Upper lobe of left lung (tissue), 6 donors: ENCODE results near the gene BPTF. TPM values are rescaled to one million over a fixed set of nuclear protein-coding genes. Genes with fewer than 3 reads are reported as not detected.

Experiments used
- ATAC-seq, 2 donors: fragments of 200-7000 bp; cut with Tn5 transposase; one replicate each; pipeline ENCODE4 v1.9.1; 2022; ENCODE audit warnings: mild to moderate bottlenecking in 2 of 2, moderate library complexity in 2 of 2; ENCODE audit not compliant: low FRiP score in 2 of 2
- DNase-seq, 2 donors: peaks; one replicate each; pipeline ENCODE4 v3.0.0-alpha.2; 2019 to 2020
- H3K27ac ChIP-seq, 4 donors: fragments of 200-600 bp; sonication (generic); one replicate each; pipeline ENCODE4 v1.5.1; 2016 to 2019
- H3K27me3 ChIP-seq, 4 donors: fragments of 200-600 bp; sonication (generic); one replicate each; pipeline ENCODE4 v1.5.1; 2017 to 2019
- H3K36me3 ChIP-seq, 4 donors: fragments of 200-600 bp; sonication (generic); one replicate each; pipeline ENCODE4 v1.5.1; 2016 to 2019
- H3K4me1 ChIP-seq, 4 donors: fragments of 200-600 bp; sonication (generic); one replicate each; pipeline ENCODE4 v1.5.1; 2018 to 2019
- H3K4me3 ChIP-seq, 4 donors: fragments of 200-600 bp; sonication (generic); one replicate each; pipeline ENCODE4 v1.5.1; 2017 to 2019; ENCODE audit warnings: mild to moderate bottlenecking in 2 of 4, moderate library complexity in 1 of 4
- H3K9me3 ChIP-seq, 4 donors: fragments of 200-600 bp; sonication (generic); one replicate each; pipeline ENCODE4 v1.5.1; 2018 to 2019
- CTCF ChIP-seq, 6 experiments: fragments of 450-650 bp in 4 of 6; fragments of 200-600 bp in 2 of 6; sonication (generic) in 2 of 6; IDR thresholded peaks; one replicate each; pipeline ENCODE4 v1.5.1; 2016 to 2019; ENCODE audit warnings: antibody characterized with exemption in 6 of 6
- EP300 ChIP-seq, 4 donors: sonication (generic); formaldehyde crosslinking; IDR thresholded peaks; one replicate each; pipeline ENCODE4 v1.5.1; 2017; ENCODE audit warnings: antibody characterized with exemption in 4 of 4, control low read depth in 2 of 4
- POLR2A ChIP-seq, 4 donors: fragments of 450-650 bp; IDR thresholded peaks; one replicate each; pipeline ENCODE4 v1.5.1; 2016 to 2017; ENCODE audit warnings: antibody characterized with exemption in 4 of 4, mild to moderate bottlenecking in 2 of 4
- POLR2AphosphoS5 ChIP-seq, 2 donors: sonication (generic); formaldehyde crosslinking; IDR thresholded peaks; one replicate each; pipeline ENCODE4 v1.5.1; 2017; ENCODE audit warnings: antibody characterized with exemption in 2 of 2
- WGBS, 2 donors: methylation state at CpG; one replicate each; pipeline ENCODE4 v1.1.5; 2017 to 2018; 5-methylcytosine and 5-hydroxymethylcytosine counted together
- total RNA-seq, 6 donors: library from RNA; depleted of rRNA in 4 of 6; stranded (reverse); fragments of >200 nt in 4 of 6; gene quantifications; one replicate each; pipeline versions ENCODE4 v1.1.0 to v1.2.1, GENCODE V29; 2016 to 2021
- donor health status: DM: no; HTN: no; CAD: no; lungs with moderate emphysema.
- donor health status: DM: no; HTN: yes; CAD: no; lungs with severe emphysema.

The BPTF gene
- total RNA-seq, 6 donors from 2014 or later = 67.3 to 163 (median 79.7) TPM

GRCh38 chr17:67833946-67834631 is 8.8 kb downstream of the BPTF start:
- Histone ChIP-seq H3K27ac (no peak overlapping the region), H3K9me3 (no peaks in the 10 kb centered on the region), H3K36me3 (no peaks in the 10 kb centered on the region), H3K4me1 (peaks cover 33 to 63% (median 49%) of the 10 kb centered on the region in 4 donors), H3K4me3 (no peak overlapping the region), H3K27me3 (no peaks in the 10 kb centered on the region)
- no peak for TF ChIP-seq CTCF (IDR thresholded peaks at IDR 0.05)
- no peak for TF ChIP-seq POLR2AphosphoS5 (IDR thresholded peaks at IDR 0.05)
- no peak for TF ChIP-seq EP300 (IDR thresholded peaks at IDR 0.05)
- WGBS, 2 donors = 68 to 83% methylated on average over 3 of the region's 3 CpGs
- DNase-seq = no peak
- no peak for ATAC-seq

- ATAC-seq (no peak), DNase-seq (no peak)
- 100% methylated on average over 2 of the region's 2 CpGs for WGBS, 2 donors
- Histone ChIP-seq H3K27me3 (no peaks in the 10 kb centered on the region), H3K4me1 (peaks cover 31 to 57% (median 43%) of the 10 kb centered on the region in 4 donors), H3K36me3 (no peaks in the 10 kb centered on the region), H3K27ac (no peak overlapping the region), H3K9me3 (no peaks in the 10 kb centered on the region), H3K4me3 (no peak overlapping the region)
- TF ChIP-seq POLR2AphosphoS5 (IDR thresholded peaks at IDR 0.05) (no peak), POLR2A (IDR thresholded peaks at IDR 0.05) (no peak), CTCF (IDR thresholded peaks at IDR 0.05) (no peak), EP300 (IDR thresholded peaks at IDR 0.05) (no peak)
These were observed 9.3 kb downstream of the BPTF start for GRCh38 chr17:67834634-67835033.

DNA sequence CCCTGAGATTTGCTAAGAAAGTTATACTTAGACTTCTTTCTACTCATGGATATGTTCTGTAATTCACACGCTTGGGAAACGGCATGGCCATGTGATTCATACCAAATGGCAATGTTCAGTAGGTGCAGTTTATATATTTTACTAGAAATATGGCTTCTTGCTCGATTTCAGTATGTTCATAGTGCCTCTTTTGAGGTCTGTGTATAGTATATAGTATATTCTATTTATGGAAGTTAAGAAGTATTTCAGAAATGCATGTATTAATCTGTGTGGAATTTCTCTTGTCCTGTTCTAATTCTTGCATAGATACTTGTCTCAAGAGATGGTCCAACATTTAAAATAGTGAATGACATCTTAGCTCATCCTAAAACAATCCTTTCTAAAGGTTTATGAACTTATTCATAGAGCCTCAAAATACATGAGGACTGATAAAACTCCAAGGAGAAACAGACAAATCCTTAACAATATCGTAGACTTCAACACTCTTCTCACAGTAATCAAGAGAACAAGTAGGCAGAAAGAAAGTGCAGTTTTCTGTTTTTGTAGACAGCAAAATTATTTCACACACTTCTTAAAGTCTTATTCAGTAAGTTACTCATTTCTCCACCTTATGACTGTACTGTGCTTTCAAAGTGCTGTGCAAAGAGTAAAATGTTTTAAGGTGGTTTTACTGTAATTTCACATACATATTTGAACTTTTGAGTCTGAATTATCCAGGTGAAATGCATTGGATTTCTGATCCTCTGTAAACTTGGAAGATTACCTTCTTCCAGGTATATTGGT is 11.1 kb downstream of the BPTF start:
- H3K27ac ChIP-seq = no peak overlapping the region
- DNase-seq (no peak), ATAC-seq (no peak)
- H3K4me1 ChIP-seq = peaks cover 17 to 51% (median 29%) of the 10 kb centered on the region in 4 donors
- H3K4me3 ChIP-seq = no peak overlapping the region
- no peaks in the 10 kb centered on the region for H3K27me3 ChIP-seq
- TF ChIP-seq CTCF (IDR thresholded peaks at IDR 0.05) (no peak), POLR2A (IDR thresholded peaks at IDR 0.05) (no peak), POLR2AphosphoS5 (IDR thresholded peaks at IDR 0.05) (no peak), EP300 (IDR thresholded peaks at IDR 0.05) (no peak)
- WGBS, 2 donors = 46 to 50% methylated on average over 4 of the region's 4 CpGs
- no peaks in the 10 kb centered on the region for H3K36me3 ChIP-seq
- H3K9me3 ChIP-seq = no peaks in the 10 kb centered on the region

- 95 to 100% methylated on average over 2 of the region's 2 CpGs for WGBS, 2 donors
These were observed 12.7 kb downstream of the BPTF start for GRCh38 chr17:67837965-67838364.

More at GRCh38 chr17:67837965-67838364, 12.7 kb downstream of the BPTF start:
- Histone ChIP-seq H3K36me3 (no peaks in the 10 kb centered on the region), H3K4me1 (peaks cover 21 to 48% (median 30%) of the 10 kb centered on the region in 4 donors), H3K27ac (no peak overlapping the region), H3K27me3 (no peaks in the 10 kb centered on the region), H3K9me3 (no peaks in the 10 kb centered on the region), H3K4me3 (no peak overlapping the region)
- TF ChIP-seq CTCF (IDR thresholded peaks at IDR 0.05) (no peak), POLR2AphosphoS5 (IDR thresholded peaks at IDR 0.05) (no peak), POLR2A (IDR thresholded peaks at IDR 0.05) (no peak), EP300 (IDR thresholded peaks at IDR 0.05) (no peak)
- DNase-seq = no peak
- ATAC-seq = no peak
